ENCODE results near the gene SPSB3.
A peak's percentile ranks its signal among the peaks of the same experiment; 100 is the strongest.

The SPSB3 gene

DNA sequence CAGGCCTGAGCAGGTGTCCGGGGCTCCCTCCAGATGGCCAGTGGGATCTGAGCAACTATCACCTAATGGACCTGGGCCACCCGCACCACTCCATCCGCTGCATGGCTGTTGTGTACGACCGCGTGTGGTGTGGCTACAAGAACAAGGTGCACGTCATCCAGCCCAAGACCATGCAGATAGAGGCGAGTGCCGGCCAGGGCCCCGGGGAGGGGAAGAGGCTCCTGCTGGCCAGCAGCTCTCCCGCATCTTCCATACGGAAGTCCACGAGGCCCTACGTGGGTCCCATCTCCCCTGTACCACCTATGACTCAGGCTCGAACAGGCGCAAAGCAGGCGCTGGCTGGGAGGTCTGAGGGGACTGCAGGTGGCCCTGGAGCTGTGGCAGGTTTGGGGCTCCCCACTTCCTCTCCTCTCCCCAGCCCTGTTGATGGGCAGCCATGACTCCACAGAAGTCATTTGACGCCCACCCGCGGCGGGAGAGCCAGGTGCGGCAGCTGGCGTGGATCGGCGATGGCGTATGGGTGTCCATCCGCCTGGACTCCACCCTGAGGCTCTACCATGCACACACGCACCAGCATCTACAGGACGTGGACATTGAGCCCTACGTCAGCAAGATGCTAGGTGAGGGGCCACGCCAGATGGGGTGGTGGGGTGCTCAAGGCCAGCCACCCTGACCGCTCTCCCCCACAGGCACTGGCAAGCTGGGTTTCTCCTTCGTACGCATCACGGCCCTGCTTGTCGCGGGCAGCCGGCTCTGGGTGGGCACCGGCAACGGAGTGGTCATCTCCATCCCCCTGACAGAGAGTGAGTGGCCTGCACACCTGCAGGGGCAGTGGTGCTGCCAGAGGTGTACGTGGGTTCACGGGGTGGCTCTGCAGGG is 15.0 kb downstream of the SPSB3 start:
- Mint-ChIP-seq H3K4me1 (peaks cover 8% of the 10 kb centered on the region), H3K4me3 (no peak overlapping the region), H3K36me3 (peaks cover 6% of the 10 kb centered on the region), H3K27ac (peak overlapping the region; percentile 51), H3K9me3 (no peaks in the 10 kb centered on the region), H3K27me3 (no peaks in the 10 kb centered on the region)

DNA sequence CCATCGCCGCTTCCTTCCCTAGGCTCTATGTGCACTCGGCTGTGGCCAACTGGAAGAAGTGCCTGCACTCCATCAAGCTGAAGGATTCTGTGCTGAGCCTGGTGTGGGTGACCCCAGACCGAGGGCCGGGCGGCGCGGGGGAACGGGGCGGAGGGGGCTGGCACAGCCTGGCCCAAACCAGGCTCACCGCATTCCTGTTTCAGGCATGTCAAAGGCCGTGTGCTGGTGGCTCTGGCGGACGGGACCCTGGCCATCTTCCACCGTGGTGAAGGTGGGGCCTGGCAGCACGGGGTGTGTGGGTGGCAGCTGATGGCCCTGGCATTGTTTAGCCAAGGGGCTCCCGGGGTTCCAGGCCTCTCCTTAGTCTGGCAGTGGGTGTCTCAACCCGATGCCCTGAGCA is 15.7 kb downstream of the SPSB3 start:
- Mint-ChIP-seq H3K9me3 (no peaks in the 10 kb centered on the region), H3K4me3 (no peak overlapping the region), H3K36me3 (peaks cover 3% of the 10 kb centered on the region), H3K27ac (no peak overlapping the region), H3K27me3 (no peaks in the 10 kb centered on the region), H3K4me1 (peaks cover 4% of the 10 kb centered on the region)

DNA sequence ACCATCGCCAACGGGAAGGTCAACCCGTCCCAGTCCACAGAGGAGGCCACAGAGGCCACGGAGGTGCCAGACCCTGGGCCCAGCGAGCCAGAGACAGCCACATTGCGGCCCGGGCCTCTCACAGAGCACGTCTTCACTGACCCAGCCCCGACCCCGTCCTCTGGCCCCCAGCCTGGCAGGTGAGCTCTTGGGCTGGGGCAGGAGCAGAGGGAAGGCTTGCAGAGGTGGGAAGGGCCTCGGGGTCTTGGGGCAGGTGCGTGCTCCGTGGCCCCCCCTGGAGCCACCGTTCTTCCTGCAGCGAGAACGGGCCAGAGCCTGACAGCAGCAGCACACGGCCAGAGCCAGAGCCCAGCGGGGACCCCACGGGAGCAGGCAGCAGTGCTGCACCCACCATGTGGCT is 16.1 kb downstream of the SPSB3 start:
- peaks cover 4% of the 10 kb centered on the region for H3K4me1 Mint-ChIP-seq
- no peak overlapping the region for H3K27ac Mint-ChIP-seq
- H3K9me3 Mint-ChIP-seq, result no peaks in the 10 kb centered on the region
- H3K4me3 Mint-ChIP-seq, result no peak overlapping the region
- H3K36me3 Mint-ChIP-seq, result peaks cover 3% of the 10 kb centered on the region
- H3K27me3 Mint-ChIP-seq, result no peaks in the 10 kb centered on the region

DNA sequence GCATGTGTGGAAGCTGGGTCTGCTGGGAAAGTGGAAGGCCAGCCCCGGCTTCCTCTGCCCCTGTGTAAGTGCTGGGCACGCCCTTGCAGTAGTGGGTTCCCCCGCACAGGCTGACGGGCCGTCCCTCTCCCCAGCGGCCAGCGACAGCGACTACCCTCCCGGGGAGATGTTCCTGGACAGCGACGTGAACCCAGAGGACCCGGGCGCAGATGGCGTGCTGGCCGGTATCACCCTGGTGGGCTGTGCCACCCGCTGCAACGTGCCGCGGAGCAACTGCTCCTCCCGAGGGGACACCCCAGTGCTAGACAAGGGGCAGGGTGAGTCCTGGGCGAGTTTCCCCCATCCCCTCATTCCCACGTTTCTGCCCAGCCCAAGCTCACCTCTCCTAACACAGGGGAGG is 16.5 kb downstream of the SPSB3 start:
- H3K36me3 Mint-ChIP-seq, result peaks cover 3% of the 10 kb centered on the region
- H3K9me3 Mint-ChIP-seq, result no peaks in the 10 kb centered on the region
- H3K4me3 Mint-ChIP-seq, result no peak overlapping the region
- H3K27ac Mint-ChIP-seq, result no peak overlapping the region
- H3K4me1 Mint-ChIP-seq, result peaks cover 4% of the 10 kb centered on the region
- H3K27me3 Mint-ChIP-seq, result no peaks in the 10 kb centered on the region

DNA sequence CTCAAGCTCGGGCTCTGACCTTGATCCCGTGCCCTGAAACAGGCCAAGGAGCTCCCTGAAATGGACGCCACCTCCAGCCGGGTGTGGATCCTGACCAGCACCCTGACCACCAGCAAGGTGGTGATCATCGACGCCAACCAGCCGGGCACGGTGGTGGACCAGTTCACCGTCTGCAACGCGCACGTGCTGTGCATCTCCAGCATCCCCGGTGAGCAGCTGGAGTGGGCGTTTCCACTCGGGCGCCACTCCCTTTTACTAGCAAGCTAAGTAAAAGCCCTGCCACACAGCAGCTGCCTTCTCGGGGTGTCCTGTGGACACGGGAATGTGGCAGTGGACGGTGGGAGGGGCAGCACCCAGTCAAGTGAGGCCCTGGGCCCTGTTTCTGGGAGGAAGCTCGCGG is 17.4 kb downstream of the SPSB3 start:
- Mint-ChIP-seq H3K36me3 (peaks cover 3% of the 10 kb centered on the region), H3K4me3 (no peak overlapping the region), H3K9me3 (no peaks in the 10 kb centered on the region), H3K27ac (no peak overlapping the region), H3K27me3 (no peaks in the 10 kb centered on the region), H3K4me1 (no peaks in the 10 kb centered on the region)

DNA sequence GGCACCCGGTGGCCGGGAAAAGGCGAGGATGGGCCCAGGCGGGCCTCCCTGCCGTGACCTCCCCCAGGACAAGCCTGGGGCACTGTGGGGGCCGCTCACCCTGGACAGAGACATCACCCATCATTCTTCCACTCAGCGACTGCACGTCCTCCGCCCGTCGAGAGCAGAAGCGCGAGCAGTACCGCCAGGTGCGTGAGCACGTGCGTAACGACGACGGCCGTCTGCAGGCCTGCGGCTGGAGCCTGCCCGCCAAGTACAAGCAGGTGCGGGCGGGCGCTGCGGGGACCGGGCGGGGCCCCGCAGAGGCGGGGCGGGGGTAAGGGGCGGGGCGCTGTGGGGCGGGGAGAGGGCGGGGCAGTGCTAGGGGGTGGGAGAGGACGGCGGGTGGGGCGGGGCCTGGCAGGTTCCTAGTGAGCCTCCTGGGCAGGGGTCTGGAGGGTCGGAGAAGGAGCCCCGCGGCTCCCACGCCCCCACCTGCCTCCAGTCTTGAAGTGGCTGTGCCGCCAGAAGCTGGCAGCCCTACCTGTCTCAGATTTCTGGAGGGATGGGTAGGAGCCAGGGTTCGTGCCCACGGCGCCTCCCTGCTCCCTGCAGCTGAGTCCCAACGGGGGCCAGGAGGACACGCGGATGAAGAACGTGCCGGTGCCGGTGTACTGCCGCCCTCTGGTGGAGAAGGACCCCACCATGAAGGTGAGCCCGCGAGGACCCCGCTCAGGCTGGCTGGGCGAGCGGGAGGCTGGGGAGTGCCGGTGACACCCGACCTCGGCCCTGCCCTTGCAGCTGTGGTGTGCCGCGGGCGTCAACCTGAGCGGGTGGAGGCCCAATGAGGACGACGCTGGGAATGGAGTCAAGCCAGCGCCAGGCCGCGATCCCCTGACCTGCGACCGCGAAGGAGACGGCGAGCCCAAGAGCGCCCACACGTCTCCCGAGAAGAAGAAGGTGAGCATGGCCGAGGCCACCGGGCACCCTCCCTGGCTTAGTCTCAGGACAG is 18.6 kb downstream of the SPSB3 start:
- H3K27me3 Mint-ChIP-seq, result no peaks in the 10 kb centered on the region
- peaks cover 3% of the 10 kb centered on the region for H3K36me3 Mint-ChIP-seq
- H3K27ac Mint-ChIP-seq, result no peak overlapping the region

DNA sequence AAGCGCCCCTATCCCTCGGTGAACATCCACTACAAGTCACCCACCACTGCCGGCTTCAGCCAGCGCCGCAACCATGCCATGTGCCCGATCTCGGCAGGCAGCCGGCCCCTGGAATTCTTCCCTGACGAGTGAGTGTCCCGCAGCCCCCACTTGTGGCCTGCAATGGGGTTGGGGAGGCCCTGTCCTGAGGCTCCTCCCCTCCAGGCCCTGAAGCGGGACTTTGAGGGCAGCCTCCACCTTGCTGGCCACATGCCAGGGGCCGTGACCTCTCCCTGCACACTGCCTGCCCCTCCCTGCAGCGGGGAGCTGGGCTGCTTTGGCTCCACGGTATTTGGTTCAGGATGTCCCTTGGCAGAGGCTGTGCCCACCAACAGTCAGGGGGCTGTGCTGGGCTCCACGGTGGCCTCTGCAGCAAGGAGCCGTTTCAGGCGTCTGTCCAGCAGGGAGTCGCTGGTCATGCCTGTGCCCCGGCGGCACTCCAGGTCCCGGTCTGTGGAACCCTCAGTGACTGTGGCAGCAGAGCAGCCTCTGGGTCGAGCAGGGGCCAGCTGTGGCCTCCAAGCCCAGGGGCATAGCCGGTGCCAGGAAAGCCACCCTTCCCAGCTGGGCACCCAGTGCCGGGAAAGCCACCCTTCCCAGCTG is 19.4 kb downstream of the SPSB3 start:
- no peak overlapping the region for H3K4me3 Mint-ChIP-seq
- peaks cover 3% of the 10 kb centered on the region for H3K36me3 Mint-ChIP-seq

More for the DNA sequence above, 18.6 kb downstream of the SPSB3 start:
- no peak overlapping the region for H3K4me3 Mint-ChIP-seq
- H3K4me1 Mint-ChIP-seq, result no peaks in the 10 kb centered on the region
- no peaks in the 10 kb centered on the region for H3K9me3 Mint-ChIP-seq

DNA sequence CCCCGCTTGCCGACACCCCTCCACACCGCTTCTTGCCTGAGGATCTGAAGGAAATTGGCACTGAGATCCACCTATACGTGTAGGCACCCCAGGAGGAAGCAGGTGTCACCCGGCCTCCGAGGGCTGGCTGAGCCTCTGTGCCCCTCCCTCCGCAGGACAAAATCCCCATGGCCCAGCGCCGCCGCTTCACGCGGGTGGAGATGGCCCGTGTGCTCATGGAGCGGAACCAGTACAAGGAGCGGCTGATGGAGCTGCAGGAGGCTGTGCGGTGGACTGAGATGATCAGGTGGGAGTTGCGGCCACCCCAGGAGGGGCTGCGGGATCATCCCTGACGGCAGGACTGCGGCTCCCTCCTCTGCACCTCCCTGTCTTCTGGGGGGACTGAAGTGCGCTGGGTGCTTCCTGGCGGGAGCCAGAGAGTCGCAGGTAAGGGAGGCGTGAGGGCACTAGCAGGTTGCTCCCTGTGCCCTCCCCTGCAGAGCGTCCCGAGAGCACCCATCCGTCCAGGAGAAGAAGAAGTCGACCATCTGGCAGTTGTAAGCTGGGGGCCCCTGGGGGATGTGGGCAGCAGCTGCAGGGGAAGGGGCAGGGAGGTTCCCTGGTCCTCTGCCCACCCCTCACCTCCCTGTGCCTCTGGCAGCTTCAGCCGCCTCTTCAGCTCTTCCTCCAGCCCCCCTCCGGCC is 20.0 kb downstream of the SPSB3 start:
- H3K27me3 Mint-ChIP-seq, result no peaks in the 10 kb centered on the region
- H3K27ac Mint-ChIP-seq, result no peak overlapping the region
- H3K4me1 Mint-ChIP-seq, result peaks cover 5% of the 10 kb centered on the region
- H3K9me3 Mint-ChIP-seq, result no peaks in the 10 kb centered on the region
- H3K4me3 Mint-ChIP-seq, result no peak overlapping the region
- peaks cover 1% of the 10 kb centered on the region for H3K36me3 Mint-ChIP-seq

More for the DNA sequence above, 19.4 kb downstream of the SPSB3 start:
- Mint-ChIP-seq H3K27me3 (no peaks in the 10 kb centered on the region), H3K4me1 (no peaks in the 10 kb centered on the region), H3K9me3 (no peaks in the 10 kb centered on the region), H3K27ac (no peak overlapping the region)

DNA sequence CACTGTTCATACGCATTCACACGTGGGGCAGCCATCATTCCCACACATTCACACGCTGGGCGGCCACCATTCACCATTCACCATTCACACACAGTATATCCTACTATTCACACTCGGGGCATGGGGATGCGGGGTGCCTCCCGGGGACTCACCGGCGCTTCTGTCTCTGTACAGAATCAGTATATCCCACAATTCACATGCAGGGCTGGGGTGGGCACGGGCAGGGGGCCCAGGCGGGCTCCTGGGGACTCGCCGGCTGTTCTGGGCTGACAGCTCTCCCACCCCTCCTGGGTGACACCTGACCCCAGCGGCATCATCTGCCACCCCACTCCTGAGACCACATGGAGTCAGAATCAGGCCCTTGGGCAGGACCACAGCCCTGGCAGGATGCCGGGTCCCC is 20.6 kb downstream of the SPSB3 start:
- Mint-ChIP-seq H3K4me1 (peaks cover 6% of the 10 kb centered on the region), H3K27me3 (no peaks in the 10 kb centered on the region), H3K27ac (no peak overlapping the region), H3K36me3 (peaks cover 1% of the 10 kb centered on the region), H3K4me3 (no peak overlapping the region), H3K9me3 (no peaks in the 10 kb centered on the region)

DNA sequence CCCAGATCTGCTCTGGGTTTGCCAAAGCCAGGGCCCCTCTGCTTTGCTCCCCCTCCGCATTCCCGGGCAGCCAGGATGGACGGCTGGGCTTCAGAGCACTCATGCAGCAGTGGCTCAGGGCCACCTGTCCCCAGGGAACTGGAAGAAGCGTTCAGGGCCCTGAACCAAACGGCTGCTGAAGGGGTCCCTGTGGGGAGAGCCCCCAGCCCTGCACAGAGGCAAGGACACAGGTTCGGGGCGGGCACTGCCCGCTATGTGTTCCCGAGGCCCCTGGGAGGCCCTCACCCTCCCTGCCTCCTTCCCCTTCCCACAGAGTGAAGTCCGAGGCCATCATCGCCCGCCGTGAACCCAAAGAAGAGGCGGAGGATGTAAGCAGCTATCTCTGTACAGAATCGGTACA is 21.5 kb downstream of the SPSB3 start:
- no peak overlapping the region for H3K27ac Mint-ChIP-seq
- H3K9me3 Mint-ChIP-seq, result no peaks in the 10 kb centered on the region
- H3K36me3 Mint-ChIP-seq, result peaks cover 3% of the 10 kb centered on the region
- H3K4me1 Mint-ChIP-seq, result peaks cover 9% of the 10 kb centered on the region
- H3K4me3 Mint-ChIP-seq, result no peak overlapping the region
- H3K27me3 Mint-ChIP-seq, result no peaks in the 10 kb centered on the region

DNA sequence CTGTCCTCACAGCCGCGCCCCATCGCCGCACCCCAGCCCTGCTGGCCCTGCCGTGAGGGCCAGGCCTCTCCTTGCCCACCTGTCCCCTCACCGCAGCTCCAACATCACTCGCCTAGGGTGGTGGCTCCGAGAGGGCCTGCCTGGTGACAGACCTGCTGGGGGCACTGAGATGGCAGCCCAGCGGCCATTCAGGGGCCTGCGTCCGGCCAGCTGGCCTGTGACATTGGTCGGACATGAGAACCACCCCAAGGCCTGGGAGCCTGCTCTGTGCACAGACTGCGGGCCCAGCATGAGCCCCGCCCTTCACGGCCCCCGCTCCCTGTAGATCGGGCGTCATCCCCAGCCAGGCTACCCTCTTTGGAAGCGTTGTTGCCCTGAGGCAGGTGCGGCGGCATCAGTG is 22.9 kb downstream of the SPSB3 start:
- Mint-ChIP-seq H3K36me3 (peaks cover 2% of the 10 kb centered on the region), H3K4me3 (no peak overlapping the region), H3K4me1 (peaks cover 9% of the 10 kb centered on the region), H3K27me3 (no peaks in the 10 kb centered on the region), H3K27ac (no peak overlapping the region), H3K9me3 (no peaks in the 10 kb centered on the region)

DNA sequence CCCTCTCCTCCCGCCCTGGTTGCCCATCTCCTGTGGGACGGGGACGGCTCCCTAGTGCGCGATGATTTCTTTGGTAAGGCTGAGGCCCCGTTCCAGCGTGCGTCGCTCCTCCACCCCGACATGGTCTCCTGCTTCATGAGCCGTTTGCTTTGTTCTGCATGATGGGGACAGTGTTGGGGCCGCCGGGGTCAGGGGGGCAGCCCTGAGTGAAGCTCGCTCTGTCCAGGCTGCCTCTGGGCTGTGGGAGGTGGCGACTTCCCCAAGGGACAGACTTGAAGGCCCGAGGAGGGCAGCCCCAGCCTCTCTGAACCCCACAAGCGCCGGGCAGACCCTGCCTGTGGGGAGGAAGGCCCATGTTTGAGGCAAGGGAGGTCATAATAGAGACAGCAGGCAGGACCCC is 23.4 kb downstream of the SPSB3 start:
- Mint-ChIP-seq H3K4me3 (no peak overlapping the region), H3K27me3 (no peaks in the 10 kb centered on the region), H3K36me3 (peaks cover 2% of the 10 kb centered on the region), H3K27ac (peak overlapping the region; percentile 17), H3K9me3 (no peaks in the 10 kb centered on the region), H3K4me1 (peaks cover 9% of the 10 kb centered on the region)

DNA sequence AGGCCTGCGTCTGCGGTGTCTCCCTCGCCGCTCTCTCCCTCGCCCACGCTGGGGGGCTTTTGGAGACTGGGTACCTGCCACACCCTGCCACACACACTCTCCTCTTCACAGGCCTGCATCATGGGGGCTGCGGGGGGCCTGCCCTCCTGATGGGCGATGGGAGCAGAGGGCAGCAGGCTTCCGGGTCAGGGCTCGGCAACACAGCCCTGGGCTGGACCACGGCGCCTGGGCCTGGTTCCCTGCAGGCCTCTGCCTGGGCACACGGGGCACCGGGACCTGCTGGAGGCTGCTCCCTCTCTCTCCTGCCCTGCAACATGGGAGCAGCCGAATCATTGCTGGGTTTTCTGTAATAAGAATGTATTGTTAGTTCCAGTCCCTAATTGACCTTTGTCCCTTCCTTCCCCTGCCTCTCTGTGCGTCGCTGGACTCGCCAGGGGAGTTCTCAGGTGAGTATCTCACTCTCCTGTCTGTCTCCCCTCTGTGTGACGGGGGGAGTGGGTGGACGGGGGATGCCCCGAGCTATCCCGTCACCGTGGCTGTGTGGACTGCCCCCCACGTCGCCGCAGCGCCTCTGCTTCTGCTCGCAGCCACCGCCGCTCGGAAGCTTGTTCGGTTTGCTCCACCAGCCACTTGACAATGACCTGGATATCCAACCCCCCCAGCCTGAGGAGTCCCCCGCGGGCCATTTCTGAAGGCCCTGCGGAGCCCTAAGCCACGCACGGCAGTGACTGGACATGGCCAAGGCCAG is 24.5 kb downstream of the SPSB3 start:
- H3K4me1 Mint-ChIP-seq, result peaks cover 9% of the 10 kb centered on the region
- H3K27ac Mint-ChIP-seq, result no peak overlapping the region
- H3K4me3 Mint-ChIP-seq, result no peak overlapping the region
- peaks cover 2% of the 10 kb centered on the region for H3K36me3 Mint-ChIP-seq
- no peaks in the 10 kb centered on the region for H3K27me3 Mint-ChIP-seq
- H3K9me3 Mint-ChIP-seq, result no peaks in the 10 kb centered on the region

DNA sequence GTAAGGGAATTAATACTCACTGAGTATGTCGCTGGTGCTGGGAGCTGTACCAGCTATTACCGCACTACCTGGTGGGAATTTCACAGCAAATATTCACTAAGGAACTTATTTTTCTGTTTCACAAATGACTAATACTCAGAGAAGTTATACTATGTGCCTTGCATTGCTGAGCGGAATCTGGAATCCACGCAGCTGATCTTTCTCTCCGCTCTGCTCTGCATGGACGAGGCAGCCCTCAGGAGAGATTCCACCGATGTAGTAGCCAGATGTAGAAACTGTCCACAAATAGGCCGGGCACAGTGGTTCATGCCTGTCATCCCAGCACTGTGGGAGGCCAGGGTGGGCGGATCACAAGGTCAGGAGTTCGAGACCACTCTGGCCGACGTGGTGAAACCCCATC is 28.2 kb downstream of the SPSB3 start:
- H3K27ac Mint-ChIP-seq, result no peak overlapping the region
- H3K36me3 Mint-ChIP-seq, result peaks cover 2% of the 10 kb centered on the region
- no peaks in the 10 kb centered on the region for H3K9me3 Mint-ChIP-seq

More for the DNA sequence above, 28.2 kb downstream of the SPSB3 start:
- Mint-ChIP-seq H3K27me3 (no peaks in the 10 kb centered on the region), H3K4me1 (peaks cover 9% of the 10 kb centered on the region), H3K4me3 (no peak overlapping the region)
